Naive B cell (primary cell): ENCODE results near the gene SPAG9. TPM values are rescaled to one million over a fixed set of nuclear protein-coding genes. Genes with fewer than 3 reads are reported as not detected.
"Not testable (repeated sequence)": the region's sequence is repeated elsewhere in the genome, so short reads cannot be mapped to it uniquely, and the experiment has no call there.

Source experiments
- ATAC-seq, 2 donors: fragments of 150-1000 bp; cut with Tn5 transposase; 2 replicates each; pipeline ENCODE4 v1.10.0; 2021; ENCODE audit warnings: low read depth in 2 of 2, mild to moderate bottlenecking in 2 of 2, moderate library complexity in 2 of 2
- DNase-seq: peaks from one replicate; pipeline ENCODE4 v3.0.0; 2022
- H3K27ac Mint-ChIP-seq, 6 donors: one replicate each; pipeline ENCODE4 v1.8.0; 2020 to 2022; ENCODE audit warnings: mild to moderate bottlenecking in 6 of 6, mixed read lengths in 6 of 6, moderate library complexity in 5 of 6, inconsistent platforms in 2 of 6
- H3K27me3 Mint-ChIP-seq, 3 donors: one replicate each; pipeline ENCODE4 v1.8.0; 2021 to 2022; ENCODE audit warnings: mixed read lengths in 3 of 3, mild to moderate bottlenecking in 1 of 3
- H3K36me3 Mint-ChIP-seq, 2 donors: one replicate each; pipeline ENCODE4 v1.8.0; 2020 to 2022; ENCODE audit warnings: mixed read lengths in 2 of 2, inconsistent platforms in 1 of 2, mild to moderate bottlenecking in 1 of 2
- H3K4me1 Mint-ChIP-seq, 3 donors: one replicate each; pipeline ENCODE4 v1.8.0; 2020 to 2022; ENCODE audit warnings: mixed read lengths in 3 of 3, inconsistent platforms in 1 of 3, mild to moderate bottlenecking in 1 of 3, moderate library complexity in 1 of 3
- H3K4me3 Mint-ChIP-seq, 8 donors: one replicate each; pipeline ENCODE4 v1.8.0; 2020 to 2022; ENCODE audit warnings: mild to moderate bottlenecking in 8 of 8, mixed read lengths in 8 of 8, moderate library complexity in 8 of 8, inconsistent platforms in 2 of 8
- H3K9me3 Mint-ChIP-seq, 7 donors: one replicate each; pipeline ENCODE4 v1.8.0; 2020 to 2022; ENCODE audit warnings: mixed read lengths in 7 of 7, mild to moderate bottlenecking in 5 of 7, inconsistent platforms in 2 of 7, moderate library complexity in 1 of 7
- polyA plus RNA-seq, 6 donors: library from polyadenylated mRNA; unstranded; fragments of 300-500 nt; fragmentation: Illumina TruSeq; gene quantifications; one replicate each; pipeline ENCODE4 v1.2.3, GENCODE V29; 2021; ENCODE audit warnings: low read depth in 6 of 6

Gene SPAG9
- polyA plus RNA-seq, 6 donors from 2014 or later, result 1.9 to 7.2 (median 5.2) TPM

DNA sequence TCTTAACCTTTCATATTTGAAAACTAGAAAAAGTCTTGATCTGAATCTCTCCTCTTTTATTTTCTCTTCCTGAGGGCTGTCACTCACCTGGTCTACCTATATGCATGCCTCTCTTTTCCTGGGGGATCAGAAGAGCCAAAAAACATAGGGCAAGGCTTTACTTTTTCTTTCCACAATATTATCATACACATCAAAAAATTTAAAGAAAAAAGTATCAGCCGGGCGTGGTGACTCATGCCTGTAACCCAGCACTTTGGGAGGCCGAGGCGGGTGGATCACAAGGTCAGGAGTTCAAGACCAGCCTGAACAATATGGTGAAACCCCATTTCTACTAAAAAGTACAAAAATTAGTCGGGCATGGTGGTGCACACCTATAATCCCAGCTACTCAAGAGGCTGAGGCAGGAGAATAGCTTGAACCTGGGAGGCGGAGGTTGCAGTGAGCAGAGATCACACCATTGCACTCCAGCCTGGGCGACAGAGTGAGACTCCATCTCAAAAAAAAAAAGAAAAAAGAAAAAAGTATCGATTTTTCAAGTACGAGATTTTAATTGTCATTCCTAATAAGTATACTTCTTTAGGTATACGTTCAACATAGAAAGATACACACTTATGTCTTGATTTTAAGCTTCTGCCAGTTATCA is 1.9 kb upstream of the SPAG9 start:
- not testable (repeated sequence) for H3K27me3 Mint-ChIP-seq, H3K36me3 Mint-ChIP-seq, H3K9me3 Mint-ChIP-seq, DNase-seq, ATAC-seq
- peak overlapping the region in 6 of 8 donors; percentile 21 to 98 (median 75) for H3K4me3 Mint-ChIP-seq
- peaks cover 26 to 38% (median 36%) of the 10 kb centered on the region in 3 donors for H3K4me1 Mint-ChIP-seq
- H3K27ac Mint-ChIP-seq, result peak overlapping the region in 5 of 6 donors; percentile 46 to 100 (median 98)

DNA sequence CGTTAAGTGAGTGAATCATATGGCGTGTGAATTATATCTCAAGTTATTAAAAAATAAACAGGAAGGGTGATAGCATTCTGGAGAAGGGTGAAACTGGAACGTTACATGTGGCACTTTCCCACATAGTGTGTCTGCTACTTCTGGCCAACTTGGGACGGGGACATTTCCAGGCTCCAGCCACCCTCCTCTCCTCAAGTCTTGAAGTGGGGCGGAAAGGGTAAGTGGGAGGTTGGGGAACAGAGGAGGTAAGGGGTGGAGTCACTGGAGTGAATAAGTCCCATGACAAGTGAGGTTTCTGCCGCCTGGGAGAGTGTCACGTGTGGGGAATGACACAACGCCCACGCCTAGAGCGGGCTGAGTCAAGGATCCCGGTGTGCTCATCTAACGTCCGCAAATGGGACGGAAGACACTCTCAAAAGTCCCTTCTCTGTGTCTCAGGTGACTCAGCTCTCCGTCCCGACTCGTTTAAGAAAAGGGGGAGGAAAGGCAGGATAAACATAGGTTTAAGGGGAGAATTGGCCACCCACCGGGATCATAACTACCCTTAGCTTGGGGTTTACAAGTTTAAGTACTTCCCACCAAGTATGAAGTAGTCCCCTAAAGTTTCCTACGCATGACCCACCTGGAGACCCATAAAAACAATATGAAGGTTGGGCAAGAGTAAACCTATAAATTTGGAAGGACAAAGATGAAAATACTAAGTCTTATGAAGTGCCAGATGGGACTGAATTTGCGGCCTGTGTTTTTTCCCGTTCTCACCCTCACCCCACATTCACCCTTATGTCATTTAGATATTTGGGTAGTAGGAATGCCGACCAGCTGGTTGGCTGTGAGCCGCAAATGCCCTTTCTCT is 1.2 kb upstream of the SPAG9 start:
- ATAC-seq (peak; percentile 3), DNase-seq (peak; percentile 42)
- peaks cover 0 to 6% (median 0%) of the 10 kb centered on the region in 7 donors for H3K9me3 Mint-ChIP-seq
- H3K4me3 Mint-ChIP-seq, result peak overlapping the region; percentile 90 to 99 (median 96)
- peaks cover 27 to 45% (median 37%) of the 10 kb centered on the region in 3 donors for H3K4me1 Mint-ChIP-seq
- H3K27me3 Mint-ChIP-seq, result no peaks in the 10 kb centered on the region
- H3K27ac Mint-ChIP-seq, result peak overlapping the region; percentile 98 to 100 (median 100)
- no peaks in the 10 kb centered on the region for H3K36me3 Mint-ChIP-seq

DNA sequence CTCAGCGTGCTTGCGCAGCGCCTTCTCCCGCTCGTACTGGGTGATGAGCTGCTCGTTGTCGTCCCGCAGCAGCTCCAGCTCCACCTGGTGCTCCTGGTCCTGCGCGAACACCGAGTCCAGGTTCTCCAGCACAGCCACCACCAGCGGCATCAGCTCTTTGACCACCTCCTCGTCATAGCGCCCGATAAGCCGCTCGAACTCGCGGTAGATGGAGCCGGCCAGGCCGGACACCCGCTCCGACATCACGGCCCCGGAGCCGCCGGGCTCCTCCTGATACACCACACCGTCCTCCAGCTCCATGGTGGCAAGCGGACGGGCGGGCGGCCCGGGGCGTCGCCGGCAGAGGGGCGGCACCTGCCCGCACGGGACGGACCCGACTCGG is 320 bp downstream of the SPAG9 start:
- H3K9me3 Mint-ChIP-seq, result peaks cover 0 to 6% (median 0%) of the 10 kb centered on the region in 7 donors
- no peaks in the 10 kb centered on the region for H3K27me3 Mint-ChIP-seq
- H3K4me3 Mint-ChIP-seq, result peak overlapping the region; percentile 92 to 97 (median 96)
- peak overlapping the region; percentile 80 to 99 (median 98) for H3K27ac Mint-ChIP-seq
- H3K36me3 Mint-ChIP-seq, result no peaks in the 10 kb centered on the region
- peaks cover 35 to 57% (median 42%) of the 10 kb centered on the region in 3 donors for H3K4me1 Mint-ChIP-seq
- no peak for DNase-seq
- peak; percentile 44 for ATAC-seq

DNA sequence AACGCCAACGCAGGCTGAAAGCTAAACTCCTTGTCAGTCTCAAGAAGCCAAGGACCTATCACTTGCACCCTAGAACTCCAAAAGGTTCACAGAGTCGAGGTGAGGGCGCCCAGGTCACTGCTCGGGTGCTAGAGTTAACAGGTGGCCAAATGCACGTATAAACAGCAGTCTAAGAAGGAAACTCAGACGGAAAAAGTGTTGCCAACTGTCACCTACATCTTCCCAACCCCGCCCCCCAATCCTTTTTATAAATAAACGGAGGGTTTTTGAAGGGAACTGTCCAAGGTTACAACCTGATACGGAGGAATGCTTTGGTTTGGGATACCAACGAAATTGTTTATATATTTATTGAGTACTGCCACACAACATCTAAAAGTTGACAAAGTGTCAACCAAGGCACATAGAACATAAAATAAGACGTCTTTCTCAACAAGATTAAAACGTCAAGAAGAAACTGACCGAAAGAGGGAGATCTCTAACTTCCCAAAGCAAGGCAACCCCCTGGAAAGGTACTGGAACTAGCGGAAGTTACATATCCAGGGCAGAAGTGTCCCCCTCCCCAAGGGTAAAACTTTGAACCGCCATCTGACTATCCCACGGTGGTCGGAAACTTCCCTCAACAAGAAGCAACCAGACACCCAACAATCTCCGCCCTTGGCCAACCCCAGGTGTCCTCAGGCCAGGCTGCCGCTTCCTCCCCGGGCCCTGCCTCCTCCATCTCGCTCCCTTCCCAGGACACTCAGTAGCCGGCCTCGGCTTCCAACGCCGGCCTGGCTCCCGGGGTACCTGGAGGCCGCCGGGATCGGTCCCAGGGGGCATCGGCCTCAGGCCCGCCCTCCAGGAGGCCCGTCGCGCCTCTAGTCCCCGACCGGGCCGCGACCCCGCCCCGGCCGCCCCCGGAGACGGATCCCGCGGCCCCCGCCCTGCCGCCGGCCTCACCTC is 982 bp downstream of the SPAG9 start:
- DNase-seq (peak; percentile 48), ATAC-seq (peak; percentile 12 to 20)
- H3K4me3 Mint-ChIP-seq, result peak overlapping the region; percentile 92 to 97 (median 96)
- no peaks in the 10 kb centered on the region for H3K36me3 Mint-ChIP-seq
- H3K9me3 Mint-ChIP-seq, result peaks cover 0 to 6% (median 0%) of the 10 kb centered on the region in 7 donors
- H3K4me1 Mint-ChIP-seq, result peaks cover 35 to 63% (median 42%) of the 10 kb centered on the region in 3 donors
- peak overlapping the region; percentile 94 to 99 (median 98) for H3K27ac Mint-ChIP-seq
- H3K27me3 Mint-ChIP-seq, result no peaks in the 10 kb centered on the region

DNA sequence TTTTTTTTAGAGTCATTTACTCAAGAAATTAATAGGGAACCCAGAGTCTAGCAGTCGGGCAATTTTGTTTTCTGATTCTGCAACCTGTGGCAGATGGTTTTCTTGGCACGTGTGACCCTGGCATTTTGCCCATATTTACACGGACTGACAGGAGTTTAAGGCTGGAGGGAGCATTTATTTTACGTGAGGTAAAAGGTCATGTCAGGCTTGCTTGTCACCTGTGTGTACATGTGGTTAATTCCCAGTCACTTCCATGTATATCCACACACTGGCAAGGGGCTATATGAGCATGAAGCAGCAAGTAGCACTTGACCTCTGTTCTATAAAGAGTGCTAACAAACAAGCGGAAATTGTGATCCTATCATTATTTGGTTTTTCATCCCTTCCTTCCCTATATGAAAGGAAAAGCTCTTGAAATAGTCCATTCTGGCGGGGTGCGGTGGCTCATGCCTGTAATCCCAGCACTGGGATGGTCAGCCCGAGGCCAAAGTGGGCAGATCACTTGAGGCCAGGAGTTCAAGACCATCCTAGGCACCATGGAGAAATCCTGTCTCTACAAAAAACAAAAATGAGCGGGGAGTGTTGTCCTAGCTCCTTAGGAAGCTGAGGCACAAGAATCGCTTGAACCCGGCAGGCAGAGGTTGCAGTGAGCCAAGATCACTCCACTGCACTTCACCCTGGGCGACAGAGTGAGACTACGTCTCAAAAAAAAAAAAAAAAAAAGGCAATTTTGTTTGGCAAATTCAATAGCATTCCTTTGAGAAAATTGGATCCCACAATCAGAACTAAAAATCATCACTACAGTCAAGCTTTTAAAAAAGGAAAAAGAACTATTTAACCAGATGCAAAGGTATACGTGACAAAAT is 2.1 kb downstream of the SPAG9 start:
- H3K4me1 Mint-ChIP-seq, result peaks cover 35 to 67% (median 42%) of the 10 kb centered on the region in 3 donors
- no peak for DNase-seq
- no peak for ATAC-seq
- no peaks in the 10 kb centered on the region for H3K27me3 Mint-ChIP-seq
- H3K36me3 Mint-ChIP-seq, result no peaks in the 10 kb centered on the region
- peak overlapping the region in 4 of 6 donors; percentile 97 to 99 (median 98) for H3K27ac Mint-ChIP-seq
- peaks cover 0 to 6% (median 0%) of the 10 kb centered on the region in 7 donors for H3K9me3 Mint-ChIP-seq
- H3K4me3 Mint-ChIP-seq, result peak overlapping the region; percentile 16 to 97 (median 94)

DNA sequence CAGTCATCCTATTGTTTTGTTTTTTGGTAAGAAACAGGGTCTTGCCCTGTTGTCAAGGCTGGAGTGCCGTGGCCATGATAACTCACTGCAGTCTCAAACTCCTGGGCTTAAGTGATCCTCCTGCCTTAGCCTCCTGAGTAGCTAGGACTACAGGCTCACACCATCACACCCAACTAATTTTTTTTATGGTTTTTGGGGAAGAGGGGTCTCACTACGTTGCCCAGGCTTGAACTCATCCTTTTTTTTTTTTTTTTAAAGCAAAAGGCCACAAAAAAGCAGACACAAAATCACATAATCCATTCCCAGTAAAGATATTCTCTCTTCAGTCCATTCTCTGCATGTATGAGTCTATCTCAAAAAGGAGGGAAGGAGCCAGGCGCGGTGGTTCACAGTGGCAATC is 5.5 kb downstream of the SPAG9 start:
- DNase-seq (no peak), ATAC-seq (no peak)
- Mint-ChIP-seq H3K4me1 (peaks cover 24 to 59% (median 29%) of the 10 kb centered on the region in 3 donors), H3K9me3 (no peaks in the 10 kb centered on the region), H3K27ac (no peak overlapping the region), H3K27me3 (no peaks in the 10 kb centered on the region), H3K36me3 (no peaks in the 10 kb centered on the region), H3K4me3 (no peak overlapping the region)

DNA sequence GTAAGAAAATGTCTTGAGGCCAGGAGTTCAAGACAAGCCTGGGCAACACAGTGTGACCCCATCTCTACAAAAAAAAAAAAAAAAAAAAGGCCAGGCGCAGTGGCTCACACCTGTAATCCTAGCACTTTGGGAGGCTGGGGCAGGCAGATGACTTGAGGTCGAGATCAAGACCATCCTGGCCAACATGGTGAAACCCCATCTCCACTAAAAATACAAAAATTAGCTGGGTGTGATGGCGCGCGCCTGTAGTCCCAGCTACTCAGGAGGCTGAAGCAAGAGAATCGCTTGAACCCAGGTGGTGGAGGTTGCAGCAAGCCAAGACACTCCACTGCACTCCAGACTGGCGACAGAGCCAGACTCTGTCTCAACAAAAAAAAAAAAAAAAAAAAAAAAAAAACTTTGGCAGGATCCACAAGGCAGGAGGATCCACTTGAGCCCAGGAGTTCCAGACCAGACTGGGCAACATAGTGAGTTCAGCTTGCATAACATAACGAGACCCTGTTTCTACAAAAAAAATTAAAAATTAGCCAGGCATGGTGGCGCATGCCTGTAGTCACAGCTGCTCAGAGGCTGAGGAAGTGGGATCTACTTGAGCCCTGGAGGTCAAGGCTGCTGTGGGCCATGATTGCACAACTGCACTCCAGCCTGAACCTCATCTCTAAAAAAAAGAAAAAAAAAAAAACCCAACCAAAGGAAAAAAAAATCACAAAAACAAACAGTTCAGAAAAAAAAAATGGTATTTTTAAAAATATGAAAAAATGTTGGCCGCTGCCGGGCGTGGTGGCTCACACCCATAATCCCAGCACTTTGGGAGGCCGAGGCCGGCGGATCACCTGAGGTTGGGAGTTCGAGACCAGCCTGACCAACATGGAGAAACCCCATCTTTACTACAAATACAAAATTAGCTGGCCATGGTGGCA is 8.1 kb downstream of the SPAG9 start:
- DNase-seq, H3K9me3 Mint-ChIP-seq, H3K27me3 Mint-ChIP-seq, H3K36me3 Mint-ChIP-seq: not testable (repeated sequence)
- H3K4me3 Mint-ChIP-seq, result peak overlapping the region in 1 of 8 donors; percentile 66
- H3K27ac Mint-ChIP-seq, result peak overlapping the region in 1 of 6 donors; percentile 52
- peak; percentile 30 to 41 for ATAC-seq
- peaks cover 6 to 38% (median 9%) of the 10 kb centered on the region in 3 donors for H3K4me1 Mint-ChIP-seq

DNA sequence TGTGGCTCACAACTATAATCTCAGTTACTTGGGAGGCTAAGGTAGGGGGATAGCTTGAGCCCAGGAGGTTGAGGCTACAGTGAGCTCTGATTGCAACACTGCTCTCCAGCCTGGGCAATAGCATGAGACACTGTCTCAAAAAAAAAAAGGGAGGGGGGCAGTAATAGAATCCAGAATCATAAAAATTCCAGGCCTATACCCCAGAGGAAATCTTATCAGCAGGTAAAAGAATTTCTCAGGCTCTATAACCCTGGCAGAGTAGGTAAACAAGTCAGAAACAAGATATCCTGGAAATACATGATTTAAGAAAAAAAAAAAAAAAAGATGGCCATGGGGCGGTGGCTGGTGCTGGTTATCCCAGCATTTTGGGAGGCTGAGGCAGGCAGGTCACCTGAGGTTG is 12.9 kb downstream of the SPAG9 start:
- peaks cover 0 to 13% of the 10 kb centered on the region in 2 donors for H3K36me3 Mint-ChIP-seq
- DNase-seq (no peak), ATAC-seq (no peak)
- H3K4me1 Mint-ChIP-seq, result peaks cover 11 to 28% (median 16%) of the 10 kb centered on the region in 3 donors
- no peaks in the 10 kb centered on the region for H3K27me3 Mint-ChIP-seq
- no peaks in the 10 kb centered on the region for H3K9me3 Mint-ChIP-seq
- H3K27ac Mint-ChIP-seq, result no peak overlapping the region
- no peak overlapping the region for H3K4me3 Mint-ChIP-seq

DNA sequence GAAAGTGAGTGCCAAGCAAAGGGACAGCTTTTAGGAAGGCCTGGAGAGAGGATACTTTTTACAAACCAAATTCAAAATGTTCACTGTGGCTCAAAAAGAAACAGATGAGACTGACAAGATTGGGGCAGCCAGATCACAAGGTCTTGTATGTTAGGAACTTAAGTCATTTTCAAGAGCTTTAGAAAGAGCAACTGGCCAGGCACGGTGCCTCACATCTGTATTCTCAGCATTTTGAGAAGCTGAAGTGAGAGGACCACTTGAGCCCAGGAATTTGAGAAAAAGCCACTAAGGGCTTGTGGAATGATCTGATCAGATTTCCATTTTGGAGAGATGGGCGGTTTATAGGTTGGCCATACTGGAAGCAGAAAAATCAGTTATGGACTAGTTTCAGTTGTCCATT is 17.2 kb downstream of the SPAG9 start:
- Mint-ChIP-seq H3K4me3 (no peak overlapping the region), H3K27ac (peak overlapping the region in 1 of 6 donors; percentile 72), H3K27me3 (no peaks in the 10 kb centered on the region), H3K4me1 (peaks cover 12 to 30% (median 16%) of the 10 kb centered on the region in 3 donors), H3K36me3 (peaks cover 0 to 13% of the 10 kb centered on the region in 2 donors), H3K9me3 (no peaks in the 10 kb centered on the region)
- DNase-seq (no peak), ATAC-seq (no peak)

DNA sequence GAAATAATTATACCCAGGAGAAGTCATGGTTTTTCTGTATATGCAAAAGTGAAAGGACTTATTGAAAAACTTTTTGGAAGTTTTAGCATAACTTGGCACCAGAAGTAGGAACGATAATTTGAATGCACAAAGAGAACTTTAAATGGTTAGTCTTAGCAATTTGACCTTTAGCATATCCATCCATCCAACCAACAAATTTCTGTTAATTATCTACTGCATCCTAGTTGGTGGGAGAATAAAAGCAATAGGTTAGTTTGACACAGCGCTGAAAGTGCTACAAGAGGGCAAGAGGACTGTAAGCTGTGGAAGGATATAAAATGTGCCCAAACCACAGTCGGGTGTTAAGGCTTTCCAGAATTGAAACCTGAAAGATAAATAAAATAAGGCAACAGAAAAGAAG is 17.6 kb downstream of the SPAG9 start:
- no peak for ATAC-seq
- DNase-seq, result no peak
- Mint-ChIP-seq H3K9me3 (no peaks in the 10 kb centered on the region), H3K4me3 (no peak overlapping the region), H3K36me3 (peaks cover 0 to 13% of the 10 kb centered on the region in 2 donors), H3K4me1 (peaks cover 14 to 31% (median 16%) of the 10 kb centered on the region in 3 donors), H3K27ac (no peak overlapping the region), H3K27me3 (no peaks in the 10 kb centered on the region)

DNA sequence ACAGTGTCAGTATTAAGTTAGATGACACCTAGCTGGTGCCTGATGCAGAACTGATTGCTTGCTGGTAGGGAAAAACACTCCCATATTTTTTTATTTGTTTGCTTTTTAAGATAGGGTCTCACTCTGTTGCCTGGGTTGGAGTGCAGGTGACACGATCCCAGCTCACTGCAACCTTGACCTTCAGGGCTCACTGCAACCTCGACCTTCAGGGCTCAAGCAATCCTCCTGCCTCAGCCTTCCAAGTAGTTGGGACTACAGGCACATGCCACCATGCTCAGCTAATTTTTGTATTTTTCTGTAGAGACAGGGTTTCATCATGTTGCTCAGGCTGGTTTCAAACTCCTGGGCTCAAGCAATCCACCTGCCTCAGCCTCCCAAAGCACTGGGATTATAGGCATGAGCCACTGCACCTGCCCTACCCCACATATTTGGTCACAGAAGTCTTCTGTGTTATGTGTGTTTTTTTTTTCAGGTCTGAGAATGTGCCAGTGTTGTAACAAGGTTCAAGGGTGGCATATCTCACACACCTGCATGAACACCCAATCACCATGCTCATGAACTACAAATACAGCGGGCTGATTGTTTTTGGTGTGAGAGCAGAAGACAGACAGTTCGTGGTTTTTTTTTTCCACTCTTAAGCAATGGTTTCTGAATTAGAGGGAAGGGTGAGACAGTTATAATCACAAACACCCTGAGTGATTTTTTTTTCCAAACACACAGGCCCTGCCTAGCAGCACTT is 22.8 kb downstream of the SPAG9 start:
- no peaks in the 10 kb centered on the region for H3K27me3 Mint-ChIP-seq
- DNase-seq (no peak), ATAC-seq (no peak)
- no peaks in the 10 kb centered on the region for H3K9me3 Mint-ChIP-seq
- peaks cover 0 to under 1% of the 10 kb centered on the region in 2 donors for H3K36me3 Mint-ChIP-seq
- H3K4me3 Mint-ChIP-seq, result no peak overlapping the region
- H3K27ac Mint-ChIP-seq, result no peak overlapping the region
- peaks cover 21 to 32% (median 27%) of the 10 kb centered on the region in 3 donors for H3K4me1 Mint-ChIP-seq
